Motor neuron (in vitro differentiated cells): ENCODE results near the gene INCENP. TPM values are rescaled to one million over a fixed set of nuclear protein-coding genes. Genes with fewer than 3 reads are reported as not detected.

Experiments used
- ATAC-seq, 8 experiments: fragments of 200-7000 bp; cut with Tn5 transposase; replicated peaks in 6 of 8; 2 replicates each; pipeline ENCODE4 v1.8.0; 2021; ENCODE audit warnings: mild to moderate bottlenecking in 8 of 8, moderate library complexity in 8 of 8
- H3K27ac ChIP-seq, 2 donors: fragments of 250-450 bp; sonication (Bioruptor Pico); 2 replicates each; pipeline ENCODE4 v1.9.0; 2021; ENCODE audit warnings: antibody characterized with exemption in 2 of 2, mild to moderate bottlenecking in 2 of 2, moderate library complexity in 1 of 2
- H3K4me1 ChIP-seq, 2 donors: fragments of 250-450 bp; sonication (Bioruptor Pico); replicated peaks in 1 of 2; 2 replicates each; pipeline ENCODE4 v1.6.1; 2021; ENCODE audit warnings: antibody characterized with exemption in 2 of 2, mild to moderate bottlenecking in 2 of 2, moderate library complexity in 1 of 2
- H3K4me3 ChIP-seq, 5 donors: fragments of 250-450 bp; sonication (Bioruptor Pico); 2 replicates each; pipeline ENCODE4 v1.9.0; 2021; ENCODE audit warnings: antibody characterized with exemption in 5 of 5, mild to moderate bottlenecking in 5 of 5, moderate library complexity in 4 of 5
- WGBS, 10 experiments: fragments of 450-650 bp; shearing (Covaris generic); methylation state at CpG; one replicate each; pipeline ENCODE4 v1.0.0; 2022; 5-methylcytosine and 5-hydroxymethylcytosine counted together
- in situ Hi-C, 9 experiments: fragments of 400-800 bp; cut with MboI; loops; one replicate each; pipeline ENCODE4 v1.15.0; 2021; ENCODE audit warnings: low sequenced_read_pairs in 9 of 9, low pct_unique_long_range_greater_than_20kb in 2 of 9; ENCODE audit not compliant: unreplicated experiment in 9 of 9
- total RNA-seq, 8 experiments: library from RNA; unstranded; fragments of 300-600 nt; gene quantifications; 2 replicates each; pipeline versions ENCODE4 v1.2.3 to v1.2.4, GENCODE V29; 2022

INCENP gene
- total RNA-seq, 8 experiments from 2014 or later = 5.2 to 47.9 (median 7.3) TPM

- Histone ChIP-seq H3K27ac (no peak overlapping the region), H3K4me1 (peaks cover 2 to 7% of the 10 kb centered on the region in 2 donors), H3K4me3 (no peak overlapping the region)
- peak in 3 of 8 experiments; percentile 8 to 39 (median 32) for ATAC-seq
- in situ Hi-C loops = loop anchor here in 1 of 9 experiments (25.0 kb wide), 1 partner anchor 318 kb away; the partner anchor contains the start of genes FEN1 and TMEM258
- 2 to 100% (median 75%) methylated on average over 1 to 5 of the region's 5 CpGs for WGBS, 10 experiments
These were observed 18.1 kb upstream of the INCENP start for GRCh38 chr11:62105667-62106191.

DNA sequence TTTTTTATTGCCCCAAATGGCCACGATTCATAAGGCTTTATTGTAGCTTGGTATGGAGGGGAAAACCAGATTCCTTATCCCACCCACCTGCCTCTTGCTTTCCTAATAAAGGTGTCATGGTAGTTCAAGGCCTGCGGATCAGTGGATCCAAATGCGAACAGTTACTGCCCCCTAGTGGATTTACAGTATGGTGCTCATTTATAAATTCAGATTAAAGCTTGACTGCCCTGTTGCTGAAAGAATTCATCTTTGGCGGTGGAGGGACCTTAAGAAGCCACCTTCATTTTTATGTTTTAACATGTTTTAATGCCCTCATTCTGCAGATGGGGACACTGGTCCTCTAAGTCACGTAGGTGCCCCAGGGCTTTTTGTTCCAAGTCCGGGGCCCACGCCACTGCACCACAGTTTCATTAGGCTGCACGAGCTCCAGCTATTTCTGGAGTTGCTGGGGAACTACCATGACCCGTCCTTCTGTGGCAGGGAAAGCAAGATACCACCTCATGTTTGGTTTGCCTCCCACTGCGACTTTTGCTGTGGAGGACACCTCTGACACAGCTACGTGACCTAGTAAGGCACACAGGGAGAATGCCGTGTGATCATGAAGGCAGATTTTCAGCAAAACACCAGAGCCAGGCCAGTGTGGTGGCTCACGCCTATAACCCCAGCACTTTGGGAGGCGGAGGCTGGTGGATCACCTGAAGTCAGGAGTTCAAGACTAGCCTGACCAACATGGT, 15.6 kb upstream of the INCENP start:
- ATAC-seq = peak in 7 of 8 experiments; percentile 3 to 78 (median 57)
- in situ Hi-C loops = loop anchor here in 1 of 9 experiments (25.0 kb wide), 1 partner anchor 321 kb away; the partner anchor contains the start of genes FEN1 and TMEM258
- Histone ChIP-seq H3K4me3 (no peak overlapping the region), H3K27ac (no peak overlapping the region), H3K4me1 (peaks cover 2 to 7% of the 10 kb centered on the region in 2 donors)
- 0 to 61% (median 44%) methylated on average over 2 to 11 of the region's 14 CpGs; no CpG with 5 or more reads in 1 of the 10 experiments for WGBS, 10 experiments

DNA sequence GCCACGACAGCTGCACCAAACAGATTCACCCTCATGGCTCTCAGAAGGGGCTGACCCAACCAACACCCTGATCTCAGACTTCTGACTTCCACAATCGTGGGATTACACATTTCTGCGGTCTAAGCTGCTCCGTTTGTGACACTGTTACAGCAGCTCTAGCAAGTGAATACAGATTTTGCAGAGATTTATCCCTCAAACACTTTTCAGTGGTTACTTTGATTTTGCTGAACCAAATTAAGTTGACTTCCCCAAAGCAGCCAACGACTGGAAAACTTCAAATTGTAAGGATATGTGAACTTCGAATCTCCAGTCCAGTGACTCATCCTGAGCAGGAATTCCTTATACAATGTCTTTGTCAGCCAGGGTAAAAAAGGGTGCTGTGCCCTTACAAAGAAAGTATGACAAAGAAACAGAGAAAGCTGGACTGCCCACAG, 14.8 kb upstream of the INCENP start:
- H3K4me3 ChIP-seq = no peak overlapping the region
- WGBS, 10 experiments = 20 to 80% (median 53%) methylated on average over 1 to 6 of the region's 6 CpGs; no CpG with 5 or more reads in 2 of the 10 experiments
- H3K4me1 ChIP-seq = peaks cover 2 to 7% of the 10 kb centered on the region in 2 donors
- in situ Hi-C loops = loop anchor here in 1 of 9 experiments (25.0 kb wide), 1 partner anchor 322 kb away; the partner anchor contains the start of genes FEN1 and TMEM258
- ATAC-seq = peak in 5 of 8 experiments; percentile 75 to 86 (median 79)
- no peak overlapping the region for H3K27ac ChIP-seq

- WGBS, 10 experiments = 35 to 100% (median 79%) methylated on average over 1 to 5 of the region's 5 CpGs; no CpG with 5 or more reads in 3 of the 10 experiments
- peaks cover 0 to 6% of the 10 kb centered on the region in 2 donors for H3K4me1 ChIP-seq
- no peak overlapping the region for H3K27ac ChIP-seq
- in situ Hi-C loops = loop anchor here in 1 of 9 experiments (25.0 kb wide), 1 partner anchor 328 kb away; the partner anchor contains the start of genes FEN1 and TMEM258
- peak; percentile 27 to 92 (median 86) for ATAC-seq
- H3K4me3 ChIP-seq = no peak overlapping the region
These were observed 8.6 kb upstream of the INCENP start for GRCh38 chr11:62115085-62115694.

DNA sequence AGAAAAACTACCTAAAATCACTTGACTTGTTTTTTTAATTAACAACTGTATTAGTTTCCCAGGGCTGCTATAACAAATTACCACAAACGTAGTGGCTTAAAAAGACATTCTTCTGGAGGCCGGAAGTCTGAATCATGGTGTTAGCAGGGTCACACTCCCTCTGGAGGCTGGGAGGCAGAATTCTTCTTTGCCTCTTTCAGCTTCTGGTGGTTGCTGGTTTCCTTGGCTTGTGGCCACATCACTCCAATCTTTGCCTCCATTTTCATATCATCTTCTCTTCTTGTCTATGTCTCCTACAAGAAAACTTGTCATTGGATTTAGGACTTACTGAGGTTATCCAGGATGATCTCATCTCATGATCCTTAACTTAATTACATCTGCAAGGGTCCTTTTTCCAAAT, 7.4 kb upstream of the INCENP start:
- H3K4me1 ChIP-seq = peaks cover 0 to 6% of the 10 kb centered on the region in 2 donors
- H3K27ac ChIP-seq = no peak overlapping the region
- in situ Hi-C loops = loop anchor here in 1 of 9 experiments (25.0 kb wide), 1 partner anchor 329 kb away; the partner anchor contains the start of genes FEN1 and TMEM258
- H3K4me3 ChIP-seq = no peak overlapping the region
- ATAC-seq = no peak
- WGBS, 10 experiments = 0 to 94% (median 67%) methylated on average over 1 to 2 of the region's 2 CpGs; no CpG with 5 or more reads in 1 of the 10 experiments

DNA sequence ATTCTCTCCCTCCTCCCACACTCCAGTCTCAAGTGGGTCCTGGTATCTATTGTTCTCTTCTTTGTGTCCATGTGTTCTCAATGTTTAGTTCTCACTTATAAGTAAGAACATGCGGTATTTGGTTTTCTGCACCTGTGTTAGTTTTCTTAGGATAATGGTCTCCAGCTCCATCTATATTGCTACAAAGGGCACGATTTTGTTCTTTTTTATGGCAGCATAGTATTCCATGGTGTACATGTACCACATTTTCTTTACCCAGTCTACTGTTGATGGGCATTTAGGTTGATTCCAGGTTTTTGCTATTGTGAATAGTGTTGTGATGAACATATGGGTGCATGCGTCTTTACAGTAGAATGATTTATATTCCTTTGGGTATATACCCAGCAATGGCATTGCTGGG, 4.2 kb upstream of the INCENP start:
- Histone ChIP-seq H3K4me1 (peaks cover 0 to 5% of the 10 kb centered on the region in 2 donors), H3K4me3 (no peak overlapping the region), H3K27ac (no peak overlapping the region)
- 43 to 100% (median 74%) methylated on average over 1 to 3 of the region's 3 CpGs; no CpG with 5 or more reads in 2 of the 10 experiments for WGBS, 10 experiments
- ATAC-seq = no peak
- in situ Hi-C loops = loop anchor here in 1 of 9 experiments (25.0 kb wide), 1 partner anchor 332 kb away; the partner anchor contains the start of genes FEN1 and TMEM258

- WGBS, 10 experiments = 34 to 94% (median 74%) methylated on average over 1 to 4 of the region's 4 CpGs; no CpG with 5 or more reads in 1 of the 10 experiments
- Histone ChIP-seq H3K27ac (no peak overlapping the region), H3K4me3 (no peak overlapping the region), H3K4me1 (peaks cover 0 to 9% of the 10 kb centered on the region in 2 donors)
- in situ Hi-C loops = loop anchor here in 1 of 9 experiments (25.0 kb wide), 1 partner anchor 333 kb away; the partner anchor contains the start of genes FEN1 and TMEM258
- ATAC-seq = no peak
These were observed 3.8 kb upstream of the INCENP start for GRCh38 chr11:62120001-62120400.

DNA sequence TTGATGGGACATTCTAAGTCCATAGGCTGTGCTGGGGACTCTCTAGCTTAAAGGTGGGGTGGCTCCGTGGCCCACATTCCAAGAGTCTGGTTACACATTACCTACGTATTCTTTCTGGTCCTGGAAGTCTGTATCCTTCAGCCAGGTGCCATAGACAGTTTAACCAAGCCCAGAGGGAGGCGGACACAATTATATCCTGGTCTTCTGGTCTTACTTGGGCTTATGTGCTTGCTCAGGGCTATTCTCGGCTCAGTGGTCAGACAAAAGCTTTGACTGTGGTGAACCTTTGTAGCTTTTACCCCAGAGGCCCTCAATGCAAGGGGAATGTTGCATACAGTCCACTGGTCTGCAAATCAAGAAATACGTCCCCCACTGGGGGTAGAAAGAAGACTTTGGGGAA, 3.4 kb upstream of the INCENP start:
- in situ Hi-C loops = loop anchor here in 1 of 9 experiments (25.0 kb wide), 1 partner anchor 333 kb away; the partner anchor contains the start of genes FEN1 and TMEM258
- ATAC-seq = no peak
- WGBS, 10 experiments = 11 to 87% (median 55%) methylated on average over 1 to 5 of the region's 5 CpGs; no CpG with 5 or more reads in 4 of the 10 experiments
- Histone ChIP-seq H3K27ac (no peak overlapping the region), H3K4me1 (peaks cover 3 to 12% of the 10 kb centered on the region in 2 donors), H3K4me3 (no peak overlapping the region)

GRCh38 chr11:62122076-62122475, 1.7 kb upstream of the INCENP start:
- 17 to 100% (median 63%) methylated on average over 1 to 4 of the region's 6 CpGs; no CpG with 5 or more reads in 1 of the 10 experiments for WGBS, 10 experiments
- Histone ChIP-seq H3K4me1 (peaks cover 6 to 12% of the 10 kb centered on the region in 2 donors), H3K27ac (no peak overlapping the region), H3K4me3 (no peak overlapping the region)
- in situ Hi-C loops = loop anchor here in 1 of 9 experiments (25.0 kb wide), 1 partner anchor 335 kb away; the partner anchor contains the start of genes FEN1 and TMEM258
- ATAC-seq = no peak

GRCh38 chr11:62124186-62125113, 639 bp downstream of the INCENP start:
- peak overlapping the region in 1 of 2 donors; percentile 49 for H3K27ac ChIP-seq
- in situ Hi-C loops = loop anchor here in 1 of 9 experiments (25.0 kb wide), 1 partner anchor 337 kb away; the partner anchor contains the start of genes FEN1 and TMEM258
- H3K4me3 ChIP-seq = peak overlapping the region; percentile 64 to 94 (median 75)
- ATAC-seq = peak; percentile 11 to 39 (median 20)
- 0 to 40% (median 11%) methylated on average over 1 to 14 of the region's 39 CpGs; no CpG with 5 or more reads in 1 of the 10 experiments for WGBS, 10 experiments
- peaks cover 6 to 12% of the 10 kb centered on the region in 2 donors for H3K4me1 ChIP-seq

GRCh38 chr11:62125316-62125715, 1.5 kb downstream of the INCENP start:
- peaks cover 6 to 12% of the 10 kb centered on the region in 2 donors for H3K4me1 ChIP-seq
- WGBS, 10 experiments = 10 to 100% (median 29%) methylated on average over 1 to 4 of the region's 4 CpGs; no CpG with 5 or more reads in 1 of the 10 experiments
- H3K4me3 ChIP-seq = peak overlapping the region in 1 of 5 donors; percentile 94
- in situ Hi-C loops = no loop called here
- H3K27ac ChIP-seq = no peak overlapping the region
- ATAC-seq = no peak
